OCI-LY3 (cell line): ENCODE results near the gene NAA40.

Experiments used
- H2AFZ ChIP-seq: fragments of 200-600, 300-600 bp; shearing (Covaris generic); 2 replicates; pipeline ENCODE4 v1.6.0; 2014; ENCODE audit warnings: antibody characterized with exemption, low read depth, low read length
- H3K27ac ChIP-seq: fragments of 200-600, 300-600 bp; sonication (generic); 2 replicates; pipeline ENCODE4 v1.5.1; 2014; ENCODE audit warnings: mild to moderate bottlenecking, low read length, moderate library complexity, mixed read lengths
- H3K27me3 ChIP-seq: fragments of 200-600, 300-600 bp; sonication (generic); 2 replicates; pipeline ENCODE4 v1.6.1; 2014; ENCODE audit warnings: low read depth, low read length, mixed read lengths
- H3K36me3 ChIP-seq: fragments of 200-600, 300-600 bp; sonication (generic); replicated peaks from 2 replicates; pipeline ENCODE3; 2014; ENCODE audit warnings: low read depth, low read length, mixed read lengths
- H3K4me1 ChIP-seq: fragments of 300-600, 200-600 bp; sonication (generic); 2 replicates; pipeline ENCODE4 v1.6.1; 2014; ENCODE audit warnings: low read length, mixed read lengths
- H3K4me2 ChIP-seq: fragments of 200-600, 300-600 bp; sonication (generic); 2 replicates; pipeline ENCODE4 v1.6.1; 2014; ENCODE audit warnings: low read length, mixed read lengths
- H3K4me3 ChIP-seq: fragments of 300-600, 200-600 bp; sonication (generic); 2 replicates; pipeline ENCODE4 v1.5.1; 2014; ENCODE audit warnings: antibody characterized with exemption, mild to moderate bottlenecking, low read length, moderate library complexity
- H3K79me2 ChIP-seq: fragments of 300-600, 200-600 bp; shearing (Covaris generic); 2 replicates; pipeline ENCODE4 v1.6.1; 2014; ENCODE audit warnings: mild to moderate bottlenecking, low read length, mixed read lengths
- H3K9ac ChIP-seq: fragments of 300-600, 200-600 bp; shearing (Covaris generic); 2 replicates; pipeline ENCODE4 v1.6.0; 2014; ENCODE audit warnings: mild to moderate bottlenecking, low read length, moderate library complexity
- H3K9me3 ChIP-seq: fragments of 200-600, 300-600 bp; shearing (Covaris generic); 2 replicates; pipeline ENCODE4 v1.6.1; 2014; ENCODE audit warnings: low read length, mixed read lengths; ENCODE audit not compliant: insufficient read depth
- H4K20me1 ChIP-seq: fragments of 200-600, 300-600 bp; sonication (generic); 2 replicates; pipeline ENCODE4 v1.6.1; 2016; ENCODE audit warnings: low read length, mixed read lengths; ENCODE audit not compliant: insufficient read depth
- CTCF ChIP-seq: fragments of 200-600, 300-600 bp; sonication (generic); IDR thresholded peaks from 2 replicates; pipeline ENCODE4 v1.5.1; 2014; ENCODE audit warnings: antibody characterized with exemption, low read length, low read depth
- EZH2phosphoT487 ChIP-seq: fragments of 200-600 bp; shearing (Covaris generic); IDR thresholded peaks from 2 replicates; pipeline ENCODE4 v1.6.1; 2018; ENCODE audit warnings: antibody characterized with exemption, mixed run types, low read depth

NAA40 gene

GRCh38 chr11:63920939-63921417 lies 17.8 kb upstream of the NAA40 start:
- Histone ChIP-seq H2AFZ (no peak overlapping the region; the same call in 1 of the 2 replicates), H3K27ac (no peak overlapping the region), H3K27me3 (peaks cover 29% of the 10 kb centered on the region), H3K4me3 (peak overlapping the region; percentile 89), H3K9me3 (no peaks in the 10 kb centered on the region), H3K4me2 (peak overlapping the region; percentile 100), H3K79me2 (no peaks in the 10 kb centered on the region), H3K9ac (peak overlapping the region; percentile 85; the same call in 1 of the 2 replicates), H4K20me1 (no peaks in the 10 kb centered on the region), H3K36me3 (no peaks in the 10 kb centered on the region), H3K4me1 (peaks cover 34% of the 10 kb centered on the region)
- no peak for TF ChIP-seq EZH2phosphoT487
- peak; percentile 94 for TF ChIP-seq CTCF

- H4K20me1 ChIP-seq = no peaks in the 10 kb centered on the region
Observed at GRCh38 chr11:63922673-63923192, 16.1 kb upstream of the NAA40 start.

GRCh38 chr11:63923319-63923718 lies 15.5 kb upstream of the NAA40 start:
- Histone ChIP-seq H3K4me1 (peaks cover 30% of the 10 kb centered on the region), H3K79me2 (no peaks in the 10 kb centered on the region), H3K27ac (no peak overlapping the region), H3K9ac (no peak overlapping the region), H3K4me3 (no peak overlapping the region), H3K9me3 (no peaks in the 10 kb centered on the region), H4K20me1 (no peaks in the 10 kb centered on the region), H3K27me3 (peaks cover 44% of the 10 kb centered on the region), H3K36me3 (no peaks in the 10 kb centered on the region), H3K4me2 (no peak overlapping the region), H2AFZ (no peak overlapping the region)
- TF ChIP-seq CTCF (no peak), EZH2phosphoT487 (no peak)

More at GRCh38 chr11:63922673-63923192, 16.1 kb upstream of the NAA40 start:
- no peak overlapping the region for H3K27ac ChIP-seq
- no peaks in the 10 kb centered on the region for H3K79me2 ChIP-seq
- no peak overlapping the region for H3K4me2 ChIP-seq
- H3K4me3 ChIP-seq = no peak overlapping the region
- no peaks in the 10 kb centered on the region for H3K9me3 ChIP-seq
- TF ChIP-seq EZH2phosphoT487 (no peak), CTCF (no peak)
- H3K27me3 ChIP-seq = peaks cover 39% of the 10 kb centered on the region
- no peaks in the 10 kb centered on the region for H3K36me3 ChIP-seq
- peaks cover 34% of the 10 kb centered on the region for H3K4me1 ChIP-seq
- H3K9ac ChIP-seq = no peak overlapping the region
- no peak overlapping the region for H2AFZ ChIP-seq

DNA sequence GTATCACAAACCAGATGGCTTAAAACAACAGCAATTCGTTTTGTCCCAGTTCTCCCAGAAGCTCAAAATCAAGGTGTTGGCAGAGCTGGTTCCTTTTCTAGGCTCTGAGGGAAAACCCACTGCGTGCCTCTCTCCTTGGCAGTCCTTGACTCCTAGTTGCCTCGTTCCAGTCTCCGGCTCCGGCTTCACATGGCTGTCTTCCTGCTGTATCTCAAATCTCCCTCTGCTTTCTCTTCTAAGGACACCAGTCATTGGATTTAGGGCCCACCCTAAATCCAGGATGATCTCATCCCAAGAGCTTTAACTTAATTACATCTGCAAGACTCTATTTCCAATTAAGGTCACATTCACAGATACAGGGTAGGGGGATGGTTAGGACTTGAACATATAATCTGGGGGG lies 9.2 kb upstream of the NAA40 start:
- Histone ChIP-seq H3K79me2 (no peaks in the 10 kb centered on the region), H2AFZ (no peak overlapping the region), H3K4me1 (no peaks in the 10 kb centered on the region), H4K20me1 (no peaks in the 10 kb centered on the region), H3K27me3 (peaks cover 26% of the 10 kb centered on the region), H3K9me3 (no peaks in the 10 kb centered on the region), H3K27ac (no peak overlapping the region), H3K4me3 (no peak overlapping the region), H3K36me3 (no peaks in the 10 kb centered on the region), H3K9ac (no peak overlapping the region), H3K4me2 (no peak overlapping the region)
- TF ChIP-seq EZH2phosphoT487 (no peak), CTCF (no peak)
